Small intestine (tissue), 7 donors: ENCODE data around the gene LINGO1. TPM values are rescaled to one million over a fixed set of nuclear protein-coding genes. Genes with fewer than 3 reads are reported as not detected.

Source experiments
- DNase-seq, 2 donors: peaks; one replicate each; pipeline versions ENCODE4 v3.0.0 to v3.0.0-alpha.2; 2013
- FAIRE-seq: peaks from 2 replicates; lab custom pipeline; 2012; peaks lifted over from hg19 to GRCh38; lab: Jason Lieb, UNC
- H3K27ac ChIP-seq, 3 donors: one replicate each; pipeline ENCODE4 v1.5.1; 2013; ENCODE audit warnings: low read length in 2 of 3, mild to moderate bottlenecking in 2 of 3, control low read depth in 1 of 3, inconsistent platforms in 1 of 3, low read depth in 1 of 3, moderate library complexity in 1 of 3
- H3K27me3 ChIP-seq, 3 donors: one replicate each; pipeline ENCODE4 v1.6.1; 2013; ENCODE audit warnings: low read length in 3 of 3, inconsistent platforms in 1 of 3; ENCODE audit not compliant: control insufficient read depth in 3 of 3, insufficient read depth in 3 of 3
- H3K36me3 ChIP-seq, 3 donors: one replicate each; pipeline ENCODE4 v1.6.1; 2013; ENCODE audit warnings: low read length in 3 of 3, inconsistent platforms in 1 of 3, low read depth in 1 of 3, mild to moderate bottlenecking in 1 of 3, moderate library complexity in 1 of 3; ENCODE audit not compliant: control insufficient read depth in 3 of 3, insufficient read depth in 2 of 3
- H3K4me1 ChIP-seq, 3 donors: one replicate each; pipeline ENCODE4 v1.6.1; 2013; ENCODE audit warnings: low read length in 2 of 3, inconsistent platforms in 1 of 3, low read depth in 1 of 3, mild to moderate bottlenecking in 1 of 3, moderate library complexity in 1 of 3; ENCODE audit not compliant: control insufficient read depth in 3 of 3, insufficient read depth in 2 of 3
- H3K4me3 ChIP-seq, 3 donors: one replicate each; pipeline ENCODE4 v1.5.1; 2013; ENCODE audit warnings: low read length in 3 of 3, control low read depth in 1 of 3, inconsistent platforms in 1 of 3, low read depth in 1 of 3, mild to moderate bottlenecking in 1 of 3, moderate library complexity in 1 of 3
- H3K9me3 ChIP-seq, 2 donors: one replicate each; pipeline ENCODE4 v1.6.1; 2013; ENCODE audit warnings: low read depth in 1 of 2, low read length in 1 of 2; ENCODE audit not compliant: control insufficient read depth in 2 of 2, insufficient read depth in 1 of 2
- WGBS, 3 donors: extraction: QIAGEN DNeasy Blood & Tissue Kit; methylation state at CpG; one replicate each; pipeline ENCODE4 v1.1.7; 2013; 5-methylcytosine and 5-hydroxymethylcytosine counted together
- polyA plus RNA-seq, 4 donors: library from polyadenylated mRNA; stranded (reverse) in 3 of 4; unstranded in 1 of 4; fragments of 200-250 nt in 3 of 4; fragments of 120-200 nt in 1 of 4; gene quantifications; one replicate each; pipeline versions ENCODE4 v1.2.1 to v1.2.3, GENCODE V29; 2013
- donor health status: healthy with polysubstance abuse.
- donor health status: control.
- donor health status: control.
- donor health status: Bipolar disorder and iron deficiency.
- donor health status: healthy.

The LINGO1 gene
- polyA plus RNA-seq, 4 donors, result 4.5 to 6.1 TPM; not detected in 2

DNA sequence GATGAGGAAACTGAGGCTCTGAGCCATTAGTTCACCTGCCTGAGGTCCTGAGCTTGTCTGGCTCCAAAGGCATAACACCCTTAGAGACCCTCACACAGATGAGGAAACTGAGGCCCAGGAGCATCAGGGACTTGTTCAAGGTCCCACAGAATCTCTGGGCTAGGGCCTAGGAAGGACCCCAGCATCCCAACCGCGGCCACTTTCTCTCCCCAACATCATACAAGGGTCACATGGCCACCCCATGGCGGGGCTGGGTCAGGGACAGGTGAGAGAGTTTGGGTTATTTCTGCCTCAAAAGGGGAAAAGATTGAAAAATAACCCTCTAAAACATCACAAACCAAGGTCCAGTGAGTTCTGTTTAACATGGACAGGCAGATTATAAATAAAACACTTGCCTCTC, 6.7 kb downstream of the LINGO1 start:
- DNase-seq (no peak), FAIRE-seq (no peak)
- Histone ChIP-seq H3K4me1 (peaks cover 0 to 9% (median 0%) of the 10 kb centered on the region in 3 donors), H3K27me3 (peaks cover 0 to 16% (median 0%) of the 10 kb centered on the region in 3 donors), H3K4me3 (no peak overlapping the region), H3K9me3 (no peaks in the 10 kb centered on the region), H3K27ac (no peak overlapping the region), H3K36me3 (peaks cover 0 to 4% (median 0%) of the 10 kb centered on the region in 3 donors)
- 77 to 87% (median 82%) methylated on average over 3 of the region's 3 CpGs for WGBS, 3 donors

- H3K4me3 ChIP-seq, result no peak overlapping the region
- H3K27me3 ChIP-seq, result peaks cover 0 to 9% (median 0%) of the 10 kb centered on the region in 3 donors
- 45 to 74% (median 53%) methylated on average over 3 of the region's 3 CpGs for WGBS, 3 donors
- FAIRE-seq (no peak), DNase-seq (no peak)
- no peaks in the 10 kb centered on the region for H3K9me3 ChIP-seq
- no peak overlapping the region for H3K27ac ChIP-seq
- peaks cover 0 to 4% (median 0%) of the 10 kb centered on the region in 3 donors for H3K36me3 ChIP-seq
- peaks cover 0 to 9% (median 0%) of the 10 kb centered on the region in 3 donors for H3K4me1 ChIP-seq
These were observed 7.3 kb downstream of the LINGO1 start for GRCh38 chr15:77625376-77625775.

GRCh38 chr15:77624868-77625267, 7.8 kb downstream of the LINGO1 start:
- H3K27me3 ChIP-seq, result peaks cover 0 to 4% (median 0%) of the 10 kb centered on the region in 3 donors

DNA sequence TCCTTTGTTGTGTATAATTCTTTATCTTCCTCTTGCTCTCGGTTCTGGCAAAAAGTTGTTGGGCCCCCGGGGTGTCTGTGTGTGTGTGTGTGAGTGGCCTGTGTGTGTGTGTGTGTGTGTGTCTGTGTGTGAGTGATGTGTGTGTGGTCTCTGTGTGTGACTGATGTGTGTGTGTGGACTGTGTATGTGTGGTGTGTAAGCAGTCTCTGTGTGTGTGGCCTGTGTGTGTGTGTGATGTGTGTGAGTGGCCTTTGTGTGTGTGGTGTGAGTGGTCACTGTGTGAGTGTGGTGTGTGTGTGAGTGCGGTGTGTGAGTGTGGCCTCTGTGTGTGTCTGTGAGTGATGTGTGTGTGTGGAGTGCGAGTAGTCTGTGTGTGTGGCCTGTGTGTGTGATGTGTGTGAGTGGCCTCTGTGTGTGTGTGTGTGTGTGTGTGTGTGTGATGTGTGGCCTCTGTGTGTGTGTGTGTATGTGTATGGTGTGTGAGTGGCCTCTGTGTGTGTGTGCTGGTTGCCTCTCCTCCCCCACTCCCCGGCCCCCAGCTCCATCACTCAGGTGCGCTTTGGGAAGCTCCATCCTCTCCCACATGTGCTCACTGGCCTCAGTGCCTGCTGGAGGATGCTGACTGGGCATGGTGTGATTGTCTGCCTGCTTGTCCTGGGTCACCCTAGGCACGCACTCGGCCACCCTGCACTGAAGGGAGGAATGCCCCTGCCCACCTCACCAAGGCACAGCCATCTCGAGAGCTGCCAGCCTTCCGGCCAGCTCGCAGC, 8.8 kb downstream of the LINGO1 start:
- H3K4me3 ChIP-seq, result no peak overlapping the region
- H3K4me1 ChIP-seq, result peaks cover 0 to 9% (median 0%) of the 10 kb centered on the region in 3 donors
- DNase-seq (no peak), FAIRE-seq (no peak)
- peaks cover 0 to 4% (median 0%) of the 10 kb centered on the region in 3 donors for H3K36me3 ChIP-seq
- no peaks in the 10 kb centered on the region for H3K9me3 ChIP-seq
- 79 to 85% (median 80%) methylated on average over 11 of the region's 11 CpGs for WGBS, 3 donors
- no peak overlapping the region for H3K27ac ChIP-seq
- H3K27me3 ChIP-seq, result no peaks in the 10 kb centered on the region

More at GRCh38 chr15:77624868-77625267, 7.8 kb downstream of the LINGO1 start:
- H3K4me1 ChIP-seq, result peaks cover 0 to 9% (median 0%) of the 10 kb centered on the region in 3 donors
- H3K36me3 ChIP-seq, result peaks cover 0 to 4% (median 0%) of the 10 kb centered on the region in 3 donors
- H3K9me3 ChIP-seq, result no peaks in the 10 kb centered on the region
- DNase-seq (no peak), FAIRE-seq (no peak)
- no peak overlapping the region for H3K4me3 ChIP-seq
- WGBS, 3 donors, result 61 to 63% (median 62%) methylated on average over 7 of the region's 7 CpGs
- H3K27ac ChIP-seq, result no peak overlapping the region

DNA sequence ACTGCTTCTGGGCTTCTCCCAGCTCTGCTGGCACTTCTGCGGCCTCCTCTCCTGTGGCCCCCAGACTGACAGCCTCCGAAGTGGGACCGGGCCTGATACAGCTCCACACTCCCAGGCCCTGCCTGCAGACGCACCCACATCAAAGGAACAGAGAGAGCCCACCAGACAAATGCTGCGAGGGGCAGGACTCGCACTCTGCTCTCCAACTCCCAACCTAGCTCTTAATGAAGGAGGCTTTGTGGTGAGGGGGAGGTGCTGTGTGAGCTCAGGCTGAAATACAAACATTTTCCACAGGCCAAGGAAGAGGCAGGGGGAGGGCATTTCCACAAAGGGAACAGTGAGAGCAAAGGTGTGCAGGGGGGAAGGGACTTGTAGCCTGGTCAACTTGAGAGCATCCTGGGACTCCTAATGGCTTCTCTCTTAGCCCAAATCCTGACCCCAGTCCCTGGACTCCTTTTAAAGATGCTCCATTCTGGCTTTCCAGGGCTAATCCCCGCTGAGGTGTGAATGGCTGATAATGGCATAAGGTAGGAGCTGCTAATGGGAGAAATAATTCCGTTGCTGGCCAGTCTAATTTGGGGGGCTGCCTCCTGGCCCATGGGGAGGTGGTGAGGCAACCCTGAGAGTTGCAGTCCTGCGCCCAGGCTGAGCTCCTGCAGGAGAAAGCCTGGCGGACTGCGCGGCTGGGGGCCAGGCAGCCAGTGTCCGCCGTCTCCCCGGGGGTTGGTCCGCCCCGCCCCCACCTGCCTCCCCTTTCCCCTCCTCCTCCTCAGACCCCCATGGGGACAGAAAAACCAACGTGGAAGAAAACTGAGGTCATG, 9.6 kb downstream of the LINGO1 start:
- FAIRE-seq (no peak), DNase-seq (no peak)
- Histone ChIP-seq H3K36me3 (peaks cover 0 to 4% (median 0%) of the 10 kb centered on the region in 3 donors), H3K4me3 (no peak overlapping the region), H3K27me3 (no peaks in the 10 kb centered on the region), H3K4me1 (peaks cover 0 to 9% (median 0%) of the 10 kb centered on the region in 3 donors), H3K27ac (no peak overlapping the region), H3K9me3 (no peaks in the 10 kb centered on the region)
- WGBS, 3 donors, result 73 to 81% (median 80%) methylated on average over 17 to 18 of the region's 18 CpGs

- H3K9me3 ChIP-seq, result no peaks in the 10 kb centered on the region
- no peak for DNase-seq
- peaks cover 0 to 9% (median 0%) of the 10 kb centered on the region in 3 donors for H3K4me1 ChIP-seq
- H3K36me3 ChIP-seq, result peaks cover 0 to 4% (median 0%) of the 10 kb centered on the region in 3 donors
- no peak overlapping the region for H3K27ac ChIP-seq
- WGBS, 3 donors, result 60 to 68% (median 62%) methylated on average over 22 of the region's 22 CpGs
- no peak overlapping the region for H3K4me3 ChIP-seq
- FAIRE-seq, result no peak
- H3K27me3 ChIP-seq, result peaks cover 0 to 2% (median 0%) of the 10 kb centered on the region in 3 donors
These were observed 10.3 kb downstream of the LINGO1 start for GRCh38 chr15:77622209-77622933.

DNA sequence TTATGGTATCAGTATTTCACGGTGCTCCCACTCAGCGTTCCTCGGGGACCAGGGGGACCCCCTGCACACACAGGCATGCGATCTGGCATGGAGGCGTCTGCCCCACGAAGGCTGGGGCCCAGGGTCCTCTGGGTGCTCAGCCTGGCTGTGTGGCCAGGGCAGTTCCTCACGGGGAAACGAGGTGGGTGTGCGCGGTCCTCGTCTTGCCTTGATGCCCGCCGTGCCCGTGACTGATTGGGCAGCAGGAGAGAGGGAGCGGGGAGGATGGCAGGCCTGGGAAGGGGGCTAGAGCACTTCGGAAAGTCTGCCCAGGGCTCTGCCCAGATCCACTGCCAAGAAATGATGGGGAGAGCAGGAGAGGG, 10.9 kb downstream of the LINGO1 start:
- H3K4me3 ChIP-seq, result no peak overlapping the region
- peaks cover 0 to 4% (median 0%) of the 10 kb centered on the region in 3 donors for H3K36me3 ChIP-seq
- H3K27me3 ChIP-seq, result peaks cover 0 to 3% (median 0%) of the 10 kb centered on the region in 3 donors
- FAIRE-seq, result no peak
- no peak for DNase-seq
- WGBS, 3 donors, result 82 to 87% (median 84%) methylated on average over 16 of the region's 16 CpGs
- no peak overlapping the region for H3K27ac ChIP-seq
- no peaks in the 10 kb centered on the region for H3K9me3 ChIP-seq
- H3K4me1 ChIP-seq, result peaks cover 0 to 9% (median 0%) of the 10 kb centered on the region in 3 donors
